MM.1S (cell line): ENCODE data around the gene TBL1Y.

Experiments used
- CTCF ChIP-seq: fragments of 300-600 bp; sonication (generic); IDR thresholded peaks from 2 replicates; pipeline ENCODE4 v1.5.1; 2016; ENCODE audit warnings: antibody characterized with exemption, low read length, mixed read lengths
- EZH2 ChIP-seq: fragments of 300-600 bp; sonication (generic); optimal IDR thresholded peaks from 2 replicates; pipeline ENCODE3; 2017; ENCODE audit warnings: low read depth, mild to moderate bottlenecking, antibody characterized with exemption, low read length, mixed read lengths
- EZH2phosphoT487 ChIP-seq: fragments of 300-600 bp; sonication (generic); IDR thresholded peaks from 2 replicates; pipeline ENCODE4 v1.6.1; 2018; ENCODE audit warnings: antibody characterized with exemption, low read length

GRCh38 chrY:7041983-7042382, 131.5 kb downstream of the TBL1Y start:
- TF ChIP-seq CTCF (no peak), EZH2phosphoT487 (no peak), EZH2 (no peak)
